Naive thymus-derived CD8-positive, alpha-beta T cell (primary cell): ENCODE results near the gene PI4KB. TPM values are rescaled to one million over a fixed set of nuclear protein-coding genes. Genes with fewer than 3 reads are reported as not detected.

Source experiments
- ATAC-seq, 2 donors: fragments of 150-1000 bp; cut with Tn5 transposase in 1 of 2; sonication (Bioruptor Pico), chemical (Tn5 transposase) in 1 of 2; 1 replicate in 1 of 2; 2 replicates in 1 of 2; pipeline ENCODE4 v1.10.0; 2021; ENCODE audit warnings: mild to moderate bottlenecking in 2 of 2, moderate library complexity in 2 of 2
- POLR2A ChIA-PET: fragments of 350-600 bp; sonication (Branson Sonifier 250); formaldehyde crosslinking; loops from one replicate; lab custom pipeline; 2021; ENCODE audit warnings: antibody characterized with exemption; lab: Charles Lee
- DNase-seq, 10 donors: peaks; one replicate each; pipeline versions ENCODE4 v3.0.0 to v3.0.0-alpha.2; 2020 to 2022
- H3K27ac Mint-ChIP-seq, 10 donors: one replicate each; pipeline ENCODE4 v1.8.0; 2020 to 2022; ENCODE audit warnings: mild to moderate bottlenecking in 10 of 10, mixed read lengths in 10 of 10, moderate library complexity in 4 of 10, inconsistent platforms in 1 of 10
- H3K27me3 Mint-ChIP-seq, 5 donors: one replicate each; pipeline ENCODE4 v1.8.0; 2021 to 2022; ENCODE audit warnings: mixed read lengths in 5 of 5
- H3K36me3 Mint-ChIP-seq, 3 donors: one replicate each; pipeline ENCODE4 v1.8.0; 2020 to 2022; ENCODE audit warnings: mixed read lengths in 3 of 3, mild to moderate bottlenecking in 2 of 3, inconsistent platforms in 1 of 3
- H3K4me1 Mint-ChIP-seq, 4 donors: one replicate each; pipeline ENCODE4 v1.8.0; 2021 to 2022; ENCODE audit warnings: mixed read lengths in 4 of 4
- H3K4me3 Mint-ChIP-seq, 10 donors: one replicate each; pipeline ENCODE4 v1.8.0; 2020 to 2022; ENCODE audit warnings: mild to moderate bottlenecking in 10 of 10, mixed read lengths in 10 of 10, moderate library complexity in 6 of 10, inconsistent platforms in 1 of 10
- H3K9me3 Mint-ChIP-seq, 9 donors: one replicate each; pipeline ENCODE4 v1.8.0; 2020 to 2022; ENCODE audit warnings: mixed read lengths in 9 of 9, mild to moderate bottlenecking in 3 of 9, inconsistent platforms in 1 of 9, moderate library complexity in 1 of 9
- polyA plus RNA-seq, 3 donors: library from polyadenylated mRNA; unstranded; fragments of 300-500 nt; fragmentation: Illumina TruSeq; gene quantifications; one replicate each; pipeline ENCODE4 v1.2.3, GENCODE V29; 2021
- total RNA-seq, 8 experiments: library from RNA in 2 of 8; stranded (reverse) in 2 of 8; gene quantifications; one replicate each; pipeline ENCODE4 v1.2.3 and lab custom pipeline; 2021 to 2026

PI4KB gene
- total and polyA plus RNA-seq, 5 experiments from 2014 or later = 42.4 to 96.6 (median 63.3) TPM

DNA sequence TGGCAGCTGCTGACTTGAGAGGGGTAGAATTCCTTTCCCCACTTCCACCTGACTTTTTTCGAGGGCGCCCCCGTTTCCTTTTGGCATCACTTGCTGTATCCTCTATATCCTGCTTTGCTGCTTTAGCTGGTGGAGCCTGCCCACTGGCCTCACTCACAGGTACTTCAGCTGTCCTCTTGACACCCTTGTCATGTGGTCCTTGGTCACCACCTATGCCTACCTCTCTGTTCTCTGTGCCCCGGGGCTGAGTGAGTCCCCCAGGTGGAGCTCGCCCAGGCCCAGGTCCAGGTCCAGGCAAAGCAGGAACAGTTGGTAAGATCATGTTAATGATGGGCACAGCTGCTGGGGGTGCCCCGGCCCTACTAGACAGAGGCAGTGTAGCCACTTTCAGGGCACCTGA, 15.4 kb upstream of the PI4KB start:
- ATAC-seq (no peak), DNase-seq (no peak)
- Mint-ChIP-seq H3K27me3 (no peaks in the 10 kb centered on the region), H3K27ac (peak overlapping the region in 5 of 10 donors; percentile 33 to 81 (median 47)), H3K4me3 (no peak overlapping the region), H3K36me3 (peaks cover 0 to 42% (median 0%) of the 10 kb centered on the region in 3 donors), H3K4me1 (peaks cover 18 to 44% (median 42%) of the 10 kb centered on the region in 4 donors), H3K9me3 (no peaks in the 10 kb centered on the region)
- POLR2A ChIA-PET = interaction anchor here (1.1 to 1.3 kb wide), 2 partner anchors 57 to 59 kb away, joined by 3 read pairs; partner anchors contain the start of gene PSMB4

DNA sequence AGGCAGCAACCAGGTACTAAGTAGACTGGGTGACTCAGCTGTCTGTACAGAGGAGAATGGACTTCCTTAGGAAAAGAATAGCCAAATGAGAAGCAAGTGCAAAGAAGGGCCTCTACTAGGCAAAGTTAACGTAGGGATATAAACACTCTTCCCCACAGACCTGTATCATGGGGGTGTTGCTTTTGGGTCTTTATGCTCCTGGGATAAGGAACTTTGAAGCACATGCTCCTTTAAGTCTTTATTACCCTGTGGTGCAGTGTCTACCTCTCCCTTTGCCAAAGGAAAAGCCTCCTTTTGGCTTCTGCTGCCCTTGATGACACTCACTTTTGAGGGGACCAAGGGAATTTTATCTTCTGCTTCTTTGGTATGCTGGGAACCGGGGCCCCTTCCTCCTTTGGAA, 14.8 kb upstream of the PI4KB start:
- H3K27me3 Mint-ChIP-seq = no peaks in the 10 kb centered on the region
- H3K36me3 Mint-ChIP-seq = peaks cover 0 to 41% (median 0%) of the 10 kb centered on the region in 3 donors
- peaks cover 15 to 39% (median 36%) of the 10 kb centered on the region in 4 donors for H3K4me1 Mint-ChIP-seq
- DNase-seq (no peak), ATAC-seq (no peak)
- no peak overlapping the region for H3K4me3 Mint-ChIP-seq
- H3K27ac Mint-ChIP-seq = peak overlapping the region in 1 of 10 donors; percentile 45
- POLR2A ChIA-PET = interaction anchor here (0.6 to 1.3 kb wide), 3 partner anchors 57 to 91 kb away, joined by 3 to 5 read pairs (median 3); partner anchors contain the start of gene PSMB4
- H3K9me3 Mint-ChIP-seq = no peaks in the 10 kb centered on the region

DNA sequence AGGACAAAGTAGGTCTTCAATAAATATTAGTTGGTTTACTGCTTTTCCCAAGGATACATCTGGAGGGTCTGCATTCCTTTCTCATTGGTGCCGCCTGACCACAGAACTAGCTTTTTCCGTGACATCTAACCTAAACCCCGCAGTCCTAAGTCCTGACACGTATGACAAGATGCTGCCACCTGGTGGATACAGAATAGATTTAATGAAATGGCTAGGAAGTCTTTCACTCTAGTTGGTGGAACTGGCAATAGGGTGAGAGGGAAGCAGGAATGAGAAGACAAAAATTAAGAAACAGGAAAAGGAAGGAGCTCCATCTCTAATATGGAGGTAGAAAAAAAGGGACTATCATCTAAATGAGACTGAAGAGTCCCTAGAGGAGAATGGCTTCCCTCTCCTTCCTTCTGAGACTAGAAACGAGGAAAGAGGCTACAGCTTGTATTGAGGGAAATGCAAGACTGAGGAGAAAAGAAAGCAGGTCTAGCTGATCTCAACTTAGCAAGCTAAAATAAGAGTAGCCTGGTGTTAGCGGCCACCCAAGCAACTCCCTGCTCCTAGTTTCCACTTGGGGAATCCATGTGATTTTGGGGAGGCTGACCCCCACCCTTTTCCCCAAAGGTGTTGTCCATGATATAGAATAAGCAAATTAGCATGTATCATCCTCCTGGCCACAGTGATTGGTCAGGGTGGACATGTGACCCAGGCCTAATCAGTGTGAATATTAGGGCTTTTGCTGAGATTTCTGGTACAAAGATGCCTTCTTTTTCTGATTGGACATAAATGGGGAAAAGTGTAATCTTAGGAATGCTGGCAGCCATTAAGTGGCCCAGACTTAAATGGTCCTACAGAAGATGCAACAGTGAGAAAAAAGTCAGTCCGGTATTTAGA, 13.9 kb upstream of the PI4KB start:
- Mint-ChIP-seq H3K4me3 (peak overlapping the region in 1 of 10 donors; percentile 6), H3K36me3 (peaks cover 0 to 35% (median 0%) of the 10 kb centered on the region in 3 donors), H3K9me3 (no peaks in the 10 kb centered on the region), H3K4me1 (peaks cover 12 to 32% (median 28%) of the 10 kb centered on the region in 4 donors), H3K27me3 (no peaks in the 10 kb centered on the region), H3K27ac (peak overlapping the region in 8 of 10 donors; percentile 1 to 87 (median 34))
- ATAC-seq (peak; percentile 90 to 91), DNase-seq (peak in 9 of 10 donors; percentile 25 to 73 (median 54))
- POLR2A ChIA-PET = interaction anchor here (0.6 to 1.9 kb wide), 10 partner anchors 11 to 881 kb away, joined by 3 to 11 read pairs (median 4); partner anchors contain the start of genes PI4KB and ZNF687

DNA sequence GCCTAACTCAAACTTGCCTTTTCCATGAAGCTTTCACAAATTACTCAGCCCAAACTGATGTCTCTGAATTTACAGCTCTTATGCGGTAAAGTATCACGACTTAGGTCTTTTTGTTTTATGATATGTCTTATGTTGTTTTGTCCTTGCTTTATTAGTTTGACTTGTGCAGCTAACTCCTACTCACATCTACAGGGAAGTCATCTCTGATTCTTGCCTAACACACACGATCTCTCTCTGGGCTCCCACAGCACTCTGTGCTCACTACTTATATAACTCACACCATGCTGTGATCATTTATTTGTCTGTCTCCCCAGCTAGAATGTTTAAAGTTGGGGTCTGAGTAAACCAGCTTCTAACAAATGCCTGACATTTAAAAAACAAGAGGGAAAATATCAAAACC, 9.3 kb upstream of the PI4KB start:
- Mint-ChIP-seq H3K27ac (peak overlapping the region in 6 of 10 donors; percentile 13 to 84 (median 26)), H3K4me3 (no peak overlapping the region), H3K9me3 (no peaks in the 10 kb centered on the region), H3K27me3 (no peaks in the 10 kb centered on the region), H3K36me3 (peaks cover 0 to 3% (median 0%) of the 10 kb centered on the region in 3 donors), H3K4me1 (peaks cover 6 to 12% (median 10%) of the 10 kb centered on the region in 4 donors)
- DNase-seq (no peak), ATAC-seq (no peak)
- POLR2A ChIA-PET = interaction anchor here (0.7 kb wide), 1 partner anchor 17 kb away, joined by 3 read pairs; no protein-coding TSS in a partner anchor

DNA sequence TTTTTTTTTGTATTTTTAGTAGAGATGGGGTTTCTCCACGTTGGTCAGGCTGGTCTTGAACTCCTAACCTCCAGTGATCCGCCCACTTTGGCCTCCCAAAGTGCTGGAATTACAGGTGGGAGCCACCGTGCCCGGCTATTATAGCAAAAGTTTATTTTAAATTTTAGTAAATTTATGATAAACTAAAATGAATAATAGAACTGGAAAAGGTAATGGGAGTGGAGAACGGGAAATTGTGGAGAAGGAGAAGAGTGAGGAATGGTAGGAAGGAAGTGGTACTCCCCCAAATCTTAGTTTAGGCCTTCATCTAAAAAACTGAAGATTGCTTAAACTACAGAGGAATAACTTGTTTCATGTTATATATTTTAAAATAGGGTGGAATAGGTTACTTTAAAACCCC, 7.6 kb upstream of the PI4KB start:
- ATAC-seq (no peak), DNase-seq (no peak)
- H3K27me3 Mint-ChIP-seq = no peaks in the 10 kb centered on the region
- POLR2A ChIA-PET = no interaction called here
- no peak overlapping the region for H3K4me3 Mint-ChIP-seq
- H3K36me3 Mint-ChIP-seq = no peaks in the 10 kb centered on the region
- H3K9me3 Mint-ChIP-seq = no peaks in the 10 kb centered on the region
- H3K27ac Mint-ChIP-seq = no peak overlapping the region
- peaks cover 0 to 5% (median 3%) of the 10 kb centered on the region in 4 donors for H3K4me1 Mint-ChIP-seq

DNA sequence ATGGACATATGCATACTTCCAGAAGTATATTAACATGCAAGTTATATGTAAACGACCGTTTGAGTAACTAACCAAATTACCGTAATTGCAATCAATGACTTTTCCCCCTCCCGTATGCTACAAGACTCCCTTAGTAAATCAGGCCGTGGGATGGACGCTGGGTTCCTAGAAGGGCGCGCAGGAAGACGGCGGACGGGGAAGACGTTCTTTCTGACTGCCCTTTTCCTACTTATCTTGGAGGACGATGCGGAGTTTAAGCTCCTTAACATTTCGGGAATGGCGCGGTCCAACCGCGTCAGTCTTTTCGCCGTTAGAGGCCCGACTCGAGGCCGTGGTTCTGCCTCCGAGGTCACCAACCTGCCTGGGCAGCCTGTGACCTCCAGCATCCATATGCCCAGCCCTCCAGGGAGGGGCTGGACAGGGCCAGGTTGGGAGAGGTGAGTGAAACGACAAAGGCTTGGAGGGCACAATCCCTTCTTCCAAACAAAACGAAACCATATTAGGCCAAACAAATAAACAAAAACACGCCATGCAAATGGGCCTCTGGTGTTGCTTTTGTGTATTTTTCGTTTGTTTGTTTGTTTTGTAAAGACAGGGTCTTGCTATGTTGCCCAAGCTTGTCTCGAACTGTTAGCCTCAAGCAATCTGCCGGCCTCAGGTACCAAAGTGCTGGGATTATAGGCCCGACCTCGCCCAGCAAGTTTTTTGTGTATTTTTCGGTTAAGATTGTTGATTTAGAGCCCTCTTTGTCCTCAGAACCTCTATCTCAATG, 873 bp upstream of the PI4KB start:
- Mint-ChIP-seq H3K27me3 (no peaks in the 10 kb centered on the region), H3K9me3 (no peaks in the 10 kb centered on the region), H3K4me3 (peak overlapping the region; percentile 93 to 99 (median 97)), H3K4me1 (peaks cover 21 to 42% (median 39%) of the 10 kb centered on the region in 4 donors), H3K36me3 (peaks cover 0 to 31% (median 7%) of the 10 kb centered on the region in 3 donors), H3K27ac (peak overlapping the region; percentile 94 to 100 (median 98))
- POLR2A ChIA-PET = interaction anchor here (1.0 to 2.2 kb wide), 10 partner anchors 10 to 171 kb away, joined by 3 to 17 read pairs (median 8); partner anchors contain the start of genes PSMB4, RFX5, TNFAIP8L2 and VPS72
- no peak for DNase-seq
- peak; percentile 1 to 19 for ATAC-seq

DNA sequence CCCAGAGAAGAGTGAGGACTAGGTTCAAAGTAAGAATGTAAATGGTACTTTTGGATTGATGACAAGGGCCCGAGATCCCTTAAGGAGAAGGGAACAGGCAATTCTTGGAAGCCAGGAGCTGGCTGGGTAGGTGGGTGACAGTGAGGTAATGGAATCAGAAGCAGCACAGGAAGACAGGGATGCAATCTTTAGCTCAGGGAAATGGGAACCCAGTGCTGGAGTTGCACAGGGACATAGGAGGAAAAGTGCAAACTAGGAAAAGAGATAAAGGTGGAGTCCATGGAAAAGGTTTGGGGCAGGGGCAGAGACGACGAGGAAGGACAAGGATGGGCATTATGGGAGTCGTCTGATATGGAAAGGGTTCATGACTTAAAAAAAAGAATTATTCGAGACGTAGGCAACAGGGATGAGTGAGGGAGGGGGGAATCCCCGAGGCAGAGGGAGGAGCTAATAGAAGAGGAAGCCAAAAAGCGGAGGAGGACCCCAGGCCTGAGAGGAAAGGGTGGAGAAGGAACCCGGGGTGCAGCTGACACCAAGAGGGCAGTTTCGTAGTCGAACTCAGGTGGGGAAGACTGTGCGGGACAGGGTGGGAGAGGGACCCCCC, 495 bp downstream of the PI4KB start:
- DNase-seq (peak in 4 of 10 donors; percentile 18 to 52 (median 43)), ATAC-seq (peak; percentile 48 to 49)
- peak overlapping the region; percentile 93 to 99 (median 97) for H3K4me3 Mint-ChIP-seq
- no peaks in the 10 kb centered on the region for H3K9me3 Mint-ChIP-seq
- peak overlapping the region; percentile 91 to 100 (median 97) for H3K27ac Mint-ChIP-seq
- H3K27me3 Mint-ChIP-seq = no peaks in the 10 kb centered on the region
- H3K36me3 Mint-ChIP-seq = peaks cover 0 to 44% (median 7%) of the 10 kb centered on the region in 3 donors
- POLR2A ChIA-PET = interaction anchor here (0.5 to 2.2 kb wide), 16 partner anchors 11 to 1092 kb away, joined by 3 to 17 read pairs (median 6); partner anchors contain the start of genes PSMB4, PSMD4, RFX5 and TNFAIP8L2
- peaks cover 26 to 52% (median 52%) of the 10 kb centered on the region in 4 donors for H3K4me1 Mint-ChIP-seq

DNA sequence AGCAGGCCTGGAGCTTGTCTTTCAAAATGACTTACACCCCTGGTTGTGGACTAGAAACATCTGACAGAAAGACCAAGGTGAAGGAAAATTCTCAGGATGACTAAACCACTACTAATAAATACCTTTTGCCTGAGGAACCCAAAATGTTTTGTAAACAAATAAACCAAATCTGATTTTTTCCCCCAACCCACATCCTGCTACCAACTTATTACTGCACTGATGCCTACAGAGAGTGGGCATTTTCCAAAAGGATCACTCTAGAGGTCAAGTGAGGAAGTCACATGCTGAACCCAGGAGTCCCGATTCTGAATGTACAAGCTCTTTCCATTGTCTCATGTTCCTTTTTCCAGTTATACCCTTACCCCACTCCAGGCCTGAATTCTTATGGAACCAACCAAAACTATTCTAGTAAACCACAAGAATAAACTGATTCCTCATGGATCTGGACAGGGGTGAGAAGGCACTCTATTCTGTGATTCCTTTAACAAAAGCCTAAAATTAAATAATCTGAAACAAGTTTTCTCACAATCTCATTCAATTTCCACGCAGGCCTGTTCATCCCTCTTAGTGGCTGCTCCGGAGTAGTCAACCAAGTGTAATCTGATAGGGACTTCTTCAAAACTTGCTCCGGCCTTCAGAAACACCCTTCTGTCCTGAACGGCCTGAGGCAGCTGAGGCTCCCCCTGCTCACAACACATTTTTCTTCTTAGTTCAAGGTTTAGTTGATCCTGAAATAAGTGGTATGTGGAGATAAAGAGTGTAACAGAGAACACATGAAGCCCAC, 1.4 kb downstream of the PI4KB start:
- peaks cover 28 to 56% (median 55%) of the 10 kb centered on the region in 4 donors for H3K4me1 Mint-ChIP-seq
- peak overlapping the region; percentile 93 to 99 (median 97) for H3K4me3 Mint-ChIP-seq
- H3K36me3 Mint-ChIP-seq = peaks cover 0 to 48% (median 7%) of the 10 kb centered on the region in 3 donors
- H3K27ac Mint-ChIP-seq = peak overlapping the region; percentile 91 to 100 (median 97)
- POLR2A ChIA-PET = interaction anchor here (1.1 to 1.8 kb wide), 3 partner anchors 9 to 73 kb away, joined by 4 to 10 read pairs (median 4); partner anchors contain the start of gene PSMB4
- ATAC-seq (no peak), DNase-seq (no peak)
- H3K9me3 Mint-ChIP-seq = no peaks in the 10 kb centered on the region
- H3K27me3 Mint-ChIP-seq = no peaks in the 10 kb centered on the region

DNA sequence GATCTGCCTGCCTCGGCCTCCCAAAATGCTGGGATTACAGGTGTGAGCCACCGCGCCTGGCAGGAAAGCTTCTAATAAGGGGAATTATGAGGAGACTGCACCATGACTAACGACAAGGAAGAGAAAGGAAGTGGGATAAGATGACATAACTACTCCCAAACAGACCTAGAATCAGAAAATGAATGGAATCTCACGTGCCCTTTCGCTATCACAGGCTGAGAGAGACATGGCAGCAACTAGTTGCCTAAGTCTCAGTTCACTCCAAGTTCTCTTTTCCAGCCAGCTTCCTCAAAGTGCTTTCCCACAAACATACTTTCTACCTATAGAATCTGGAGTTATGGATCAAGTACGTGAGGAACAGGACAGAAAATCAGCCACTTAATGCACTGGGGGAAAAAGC, 2.0 kb downstream of the PI4KB start:
- Mint-ChIP-seq H3K36me3 (peaks cover 0 to 54% (median 7%) of the 10 kb centered on the region in 3 donors), H3K4me1 (peaks cover 33 to 61% (median 61%) of the 10 kb centered on the region in 4 donors), H3K27ac (peak overlapping the region in 9 of 10 donors; percentile 17 to 100 (median 74))

DNA sequence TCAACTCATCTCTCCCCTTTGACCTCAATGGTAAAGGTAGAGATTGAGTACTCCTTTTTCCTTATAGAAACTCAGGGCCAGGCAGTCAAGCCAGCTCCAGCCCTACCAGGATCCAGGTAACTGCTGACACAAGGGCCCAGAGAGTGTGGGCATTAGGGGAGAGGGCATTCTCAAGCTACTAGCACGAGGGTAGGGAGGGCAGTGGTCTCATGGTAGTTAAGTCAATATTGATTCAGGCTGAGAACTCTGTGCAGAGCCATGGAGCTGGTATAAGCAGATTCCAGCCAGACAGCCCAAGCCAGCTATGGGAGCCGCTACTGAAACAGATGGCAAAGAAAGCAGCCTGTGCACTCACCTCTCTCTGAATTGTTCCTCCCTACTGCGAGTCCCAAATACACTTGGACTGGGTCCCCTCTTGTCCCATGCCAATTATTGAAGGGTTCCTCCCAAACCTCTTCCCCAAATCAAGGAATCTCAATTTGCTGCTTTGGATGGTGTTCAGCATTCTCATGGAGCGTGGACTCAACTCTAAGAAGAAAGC, 2.8 kb downstream of the PI4KB start:
- POLR2A ChIA-PET = interaction anchor here (0.7 to 1.1 kb wide), 2 partner anchors 8 to 9 kb away, joined by 3 to 4 read pairs; no protein-coding TSS in a partner anchor
- DNase-seq (no peak), ATAC-seq (no peak)
- Mint-ChIP-seq H3K27ac (peak overlapping the region in 4 of 10 donors; percentile 18 to 81 (median 32)), H3K36me3 (peaks cover 0 to 61% (median 7%) of the 10 kb centered on the region in 3 donors), H3K4me1 (peaks cover 35 to 68% (median 62%) of the 10 kb centered on the region in 4 donors), H3K4me3 (peak overlapping the region in 4 of 10 donors; percentile 7 to 99 (median 24)), H3K27me3 (no peaks in the 10 kb centered on the region), H3K9me3 (no peaks in the 10 kb centered on the region)

More for the DNA sequence above, 2.0 kb downstream of the PI4KB start:
- DNase-seq (no peak), ATAC-seq (no peak)
- POLR2A ChIA-PET = interaction anchor here (0.7 to 1.1 kb wide), 2 partner anchors 8 to 9 kb away, joined by 3 to 4 read pairs; no protein-coding TSS in a partner anchor
- Mint-ChIP-seq H3K4me3 (peak overlapping the region in 9 of 10 donors; percentile 93 to 99 (median 98)), H3K9me3 (no peaks in the 10 kb centered on the region), H3K27me3 (no peaks in the 10 kb centered on the region)
